GM12801 (cell line): ENCODE measurements around the gene BRINP1.

Experiments used
- CTCF ChIP-seq: IDR thresholded peaks from one replicate; pipeline ENCODE4 v1.5.1; 2011; ENCODE audit warnings: control low read depth; ENCODE audit not compliant: insufficient read length; ENCODE audit errors: extremely low read depth

The BRINP1 gene, protein sequence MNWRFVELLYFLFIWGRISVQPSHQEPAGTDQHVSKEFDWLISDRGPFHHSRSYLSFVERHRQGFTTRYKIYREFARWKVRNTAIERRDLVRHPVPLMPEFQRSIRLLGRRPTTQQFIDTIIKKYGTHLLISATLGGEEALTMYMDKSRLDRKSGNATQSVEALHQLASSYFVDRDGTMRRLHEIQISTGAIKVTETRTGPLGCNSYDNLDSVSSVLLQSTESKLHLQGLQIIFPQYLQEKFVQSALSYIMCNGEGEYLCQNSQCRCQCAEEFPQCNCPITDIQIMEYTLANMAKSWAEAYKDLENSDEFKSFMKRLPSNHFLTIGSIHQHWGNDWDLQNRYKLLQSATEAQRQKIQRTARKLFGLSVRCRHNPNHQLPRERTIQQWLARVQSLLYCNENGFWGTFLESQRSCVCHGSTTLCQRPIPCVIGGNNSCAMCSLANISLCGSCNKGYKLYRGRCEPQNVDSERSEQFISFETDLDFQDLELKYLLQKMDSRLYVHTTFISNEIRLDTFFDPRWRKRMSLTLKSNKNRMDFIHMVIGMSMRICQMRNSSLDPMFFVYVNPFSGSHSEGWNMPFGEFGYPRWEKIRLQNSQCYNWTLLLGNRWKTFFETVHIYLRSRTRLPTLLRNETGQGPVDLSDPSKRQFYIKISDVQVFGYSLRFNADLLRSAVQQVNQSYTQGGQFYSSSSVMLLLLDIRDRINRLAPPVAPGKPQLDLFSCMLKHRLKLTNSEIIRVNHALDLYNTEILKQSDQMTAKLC

DNA sequence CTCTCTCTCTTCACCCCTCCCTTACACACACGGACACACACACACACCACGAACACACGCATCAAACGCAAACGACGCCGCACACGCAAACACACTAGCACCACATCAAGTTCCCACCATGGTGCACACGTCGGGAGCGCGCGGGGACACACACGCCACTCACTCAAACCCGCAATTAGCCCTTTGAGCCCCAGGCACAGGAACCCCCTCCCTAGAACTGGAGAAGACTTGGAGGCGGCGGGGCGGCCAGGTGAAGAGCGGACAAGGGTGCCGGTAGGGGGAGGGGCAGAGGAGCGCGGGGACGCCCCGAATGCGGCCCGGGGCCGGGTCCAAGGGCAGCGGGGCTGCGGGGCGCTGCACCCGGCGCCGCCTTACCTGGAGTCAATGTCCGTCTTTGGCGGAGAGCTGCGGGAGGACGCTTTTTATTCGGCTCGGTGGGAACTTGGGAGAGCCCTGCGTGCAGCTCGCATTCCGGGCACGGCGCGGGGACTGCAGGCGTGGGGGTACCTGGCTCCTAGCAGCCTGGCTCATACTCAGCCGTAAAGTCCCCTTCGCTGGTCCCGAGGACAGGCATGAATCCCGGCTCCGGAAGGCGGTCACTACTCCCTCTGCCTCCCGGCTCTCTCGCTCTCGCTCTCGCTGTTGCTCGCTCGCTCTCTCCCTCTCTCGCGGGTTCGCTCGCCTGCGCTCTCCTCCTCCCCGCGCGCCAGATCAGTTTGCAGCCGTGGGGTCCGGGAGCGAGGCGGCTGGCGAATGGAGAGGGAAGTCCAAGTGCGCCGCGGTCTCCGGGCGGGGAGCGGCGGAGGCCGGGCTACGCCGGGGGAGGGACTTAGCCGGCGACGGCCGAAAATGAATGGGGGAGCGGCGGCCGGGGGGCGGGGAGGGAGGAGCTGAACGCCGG lies at the start of gene BRINP1:
Gene BRINP1 (minus strand): TSS at position 755 of the 901 bp plus-strand sequence. CDS start 56,080 bp downstream, outside the sequence.
- TF ChIP-seq CTCF: no peak

- TF ChIP-seq CTCF: no peak
Observed at GRCh38 chr9:119418721-119419120, 49.5 kb upstream of the BRINP1 start.

DNA sequence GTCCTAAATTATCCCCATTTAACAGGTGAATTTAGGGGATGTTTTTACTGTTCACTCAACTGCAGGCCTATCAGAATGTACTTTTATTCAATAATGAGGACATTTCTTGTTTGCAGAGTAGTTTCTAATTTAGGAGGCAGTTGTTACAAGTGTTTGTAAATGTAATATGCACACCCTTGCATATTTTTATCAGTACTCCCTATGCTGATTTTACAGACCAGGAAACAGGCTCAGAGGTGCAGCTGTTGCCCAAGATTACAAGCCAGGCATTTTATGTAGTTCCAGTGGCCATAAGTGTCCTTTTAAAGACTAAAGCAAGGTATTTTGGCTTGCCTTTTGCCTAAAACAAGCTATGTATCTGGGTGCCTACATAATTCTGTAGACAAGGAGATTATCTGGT lies 47.6 kb upstream of the BRINP1 start:
- no peak for TF ChIP-seq CTCF

DNA sequence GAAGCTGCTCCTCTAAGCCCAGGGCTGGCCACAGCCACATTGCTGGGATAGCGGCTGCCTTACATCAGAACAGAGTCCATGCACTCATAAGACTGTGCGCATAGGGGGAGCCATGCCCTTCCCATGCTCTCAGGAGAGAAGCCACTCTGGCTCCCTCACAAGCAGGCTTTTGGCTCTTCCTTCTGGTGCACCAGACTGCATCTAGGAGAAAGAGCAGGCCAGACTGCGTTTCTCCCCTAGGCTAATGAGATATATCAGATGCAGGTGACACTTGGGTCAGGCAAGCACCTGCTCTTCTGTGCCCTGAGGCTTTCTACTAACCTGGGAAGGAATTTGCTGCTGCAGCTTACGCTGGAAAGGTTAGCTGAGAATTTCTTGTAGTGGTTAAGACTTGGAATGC lies 43.2 kb upstream of the BRINP1 start:
- no peak for TF ChIP-seq CTCF

- TF ChIP-seq CTCF: no peak
Observed at GRCh38 chr9:119409552-119409951, 40.3 kb upstream of the BRINP1 start.

DNA sequence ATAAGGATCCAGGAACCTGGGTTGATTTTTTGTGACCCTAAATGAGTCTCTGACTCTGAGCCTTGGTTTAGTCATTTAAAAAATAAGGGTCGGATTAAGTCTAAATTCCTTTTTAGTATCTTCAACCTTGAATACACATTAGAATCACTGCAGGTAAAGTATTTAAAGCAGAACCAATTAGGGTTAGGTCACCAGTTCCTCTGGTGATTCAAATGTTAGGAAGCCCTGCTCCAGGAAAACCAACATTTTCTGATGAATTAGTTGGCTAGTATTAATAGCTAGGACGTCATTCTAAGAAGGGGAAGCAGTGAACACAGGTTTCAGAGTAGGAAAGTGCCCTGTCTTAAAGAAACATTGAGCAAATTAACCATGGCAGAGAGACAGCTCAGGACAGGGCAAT lies 31.4 kb upstream of the BRINP1 start:
- TF ChIP-seq CTCF: no peak

- no peak for TF ChIP-seq CTCF
Observed at GRCh38 chr9:119398350-119398749, 29.1 kb upstream of the BRINP1 start.
